HS-5 (cell line): ENCODE measurements around the gene P3H2.

Experiments
- DNase-seq: peaks from one replicate; pipeline ENCODE4 v3.0.0-alpha.2; 2012; ENCODE audit warnings: low read depth

P3H2 gene

DNA sequence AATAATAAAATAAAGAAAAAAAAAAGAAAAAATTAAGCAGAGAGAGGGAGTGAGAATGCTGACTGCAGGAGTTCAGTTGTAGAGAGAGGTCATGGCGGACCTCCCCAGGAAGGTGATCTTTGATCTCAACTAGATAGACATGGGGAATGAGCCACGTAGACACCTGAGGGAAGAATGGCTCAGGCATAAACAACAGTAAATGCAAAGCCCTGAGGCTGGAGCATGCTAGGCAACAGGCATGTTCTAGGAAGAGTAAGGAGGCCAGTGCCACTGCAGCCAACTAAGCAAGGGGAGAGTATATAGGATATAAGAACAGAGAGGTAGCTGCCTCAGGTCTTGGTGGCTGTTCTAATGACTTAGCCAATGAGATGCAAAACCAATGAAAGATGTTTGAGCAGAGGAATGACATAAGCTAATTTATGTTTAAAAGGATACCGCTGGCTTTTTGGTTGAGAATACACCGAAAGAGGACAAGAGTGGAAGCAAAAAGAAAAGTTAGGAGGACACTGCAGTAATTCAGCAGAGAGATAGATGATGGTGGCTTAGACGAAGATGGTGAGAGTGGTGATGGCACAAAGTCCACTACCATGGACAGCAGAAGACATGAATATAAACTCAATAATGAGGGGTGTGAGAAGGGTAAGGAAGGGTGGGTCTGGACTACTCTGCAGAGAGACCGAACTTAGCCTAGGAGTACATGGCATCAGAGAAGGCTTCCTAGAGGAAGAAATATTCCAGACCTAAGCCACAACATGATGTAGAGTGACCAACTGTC is 174.6 kb downstream of the P3H2 start:
- no peak for DNase-seq

- no peak for DNase-seq
These were observed 176.2 kb downstream of the P3H2 start for GRCh38 chr3:189944285-189945145.

- DNase-seq = no peak
These were observed 177.7 kb downstream of the P3H2 start for GRCh38 chr3:189942948-189943347.

DNA sequence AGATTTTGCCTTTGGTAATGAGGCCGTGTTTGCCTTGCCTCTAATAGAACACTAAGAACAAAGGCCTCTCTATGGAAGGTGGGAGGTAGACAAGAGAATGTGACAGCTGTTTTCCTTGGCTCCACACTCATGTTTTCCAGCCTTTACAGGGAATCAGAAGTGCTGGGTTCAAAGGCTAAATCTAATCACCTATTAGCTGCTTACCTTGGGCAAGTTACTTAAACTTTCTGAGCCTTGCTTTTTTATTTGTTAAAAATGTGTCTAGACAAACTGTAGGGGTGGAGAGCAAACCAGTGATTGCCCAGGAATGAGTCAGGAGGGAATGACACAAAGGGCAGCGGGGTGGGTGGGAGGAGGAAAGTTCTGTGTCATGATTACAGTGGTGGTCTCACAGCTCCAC is 179.0 kb downstream of the P3H2 start:
- DNase-seq = no peak

DNA sequence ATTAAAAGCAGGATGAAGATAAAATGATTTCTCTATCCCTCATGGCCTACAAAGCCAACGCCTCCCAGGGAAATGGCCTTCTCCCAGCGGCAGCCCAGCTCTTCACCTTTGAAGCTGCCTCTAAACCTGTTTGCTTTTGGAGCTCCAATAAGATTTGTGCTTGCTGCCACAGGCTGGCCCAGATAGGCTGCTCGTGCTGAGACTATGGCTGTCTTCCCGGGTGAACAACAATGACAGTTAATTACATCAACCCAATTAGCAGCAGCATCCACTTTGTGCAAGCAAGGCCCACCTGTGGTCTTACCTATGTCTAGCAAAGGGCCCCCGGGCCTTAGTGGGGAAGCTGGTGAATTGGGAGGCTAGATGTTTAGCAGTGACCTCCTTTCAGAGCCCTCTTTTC is 179.6 kb downstream of the P3H2 start:
- no peak for DNase-seq

- DNase-seq = peak; percentile 99
These were observed 183.2 kb downstream of the P3H2 start for GRCh38 chr3:189937302-189938127.

GRCh38 chr3:189936201-189936945 is 184.3 kb downstream of the P3H2 start:
- no peak for DNase-seq

DNA sequence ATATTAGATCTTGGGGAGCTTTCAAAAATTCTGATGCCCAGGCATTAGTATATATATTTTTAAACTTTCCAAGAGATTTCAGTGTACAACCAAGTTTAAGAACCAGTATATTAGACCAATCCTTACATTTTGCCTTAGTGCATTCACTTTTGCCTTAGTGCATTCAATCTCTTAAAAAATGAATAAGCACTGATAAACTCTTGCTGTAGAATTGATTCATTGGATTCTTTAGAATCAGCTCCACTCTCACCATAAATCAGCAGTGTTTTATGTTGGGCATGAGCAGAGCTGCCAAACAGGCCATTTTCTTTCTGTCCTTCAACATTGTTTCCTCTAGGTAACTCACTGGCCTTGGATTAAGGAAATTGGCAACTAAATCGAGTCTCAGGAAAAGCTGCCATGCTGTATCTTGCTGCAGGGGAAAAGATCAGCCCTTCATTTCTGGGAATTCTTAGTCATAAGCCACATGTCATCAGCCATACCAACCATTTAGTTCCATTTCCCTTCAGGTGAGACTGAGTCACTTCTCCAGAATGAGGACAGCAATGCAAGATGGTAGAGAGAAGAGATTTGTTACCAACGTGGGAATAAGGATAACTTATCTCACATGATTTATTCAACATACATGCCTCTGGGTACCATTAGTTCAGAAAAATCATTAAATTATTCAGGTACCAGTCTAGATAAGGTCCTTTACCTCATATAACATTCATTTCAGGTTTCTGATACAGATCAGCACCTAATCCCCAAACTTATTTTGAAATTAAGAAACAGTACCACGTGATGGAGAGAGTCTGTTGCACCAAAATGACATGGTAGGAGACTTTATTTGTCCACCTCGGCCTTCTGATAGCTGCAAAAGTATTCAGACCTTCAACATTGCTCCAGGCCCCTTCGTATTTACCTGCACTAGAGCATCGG is 192.5 kb downstream of the P3H2 start:
- no peak for DNase-seq

DNA sequence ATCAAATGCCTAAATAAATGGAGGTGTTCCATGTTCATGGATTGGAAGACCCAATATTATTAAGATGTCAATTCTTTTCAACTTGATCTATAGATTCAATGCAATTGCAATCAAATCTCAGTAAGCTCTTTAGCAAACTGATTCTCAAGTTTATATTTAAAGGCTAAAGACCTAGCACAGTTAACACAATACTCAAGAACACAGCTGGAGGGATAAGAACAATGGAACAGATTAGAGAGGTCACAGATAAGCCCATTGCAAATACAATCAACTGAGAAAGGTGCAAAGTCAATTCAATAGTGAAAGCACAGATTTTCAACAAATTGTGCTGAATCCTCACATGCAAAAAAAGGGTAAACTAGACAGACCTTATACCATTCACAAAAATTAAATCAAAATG is 198.9 kb downstream of the P3H2 start:
- DNase-seq = no peak

GRCh38 chr3:189914799-189915198 is 205.9 kb downstream of the P3H2 start:
- DNase-seq = peak; percentile 83

DNA sequence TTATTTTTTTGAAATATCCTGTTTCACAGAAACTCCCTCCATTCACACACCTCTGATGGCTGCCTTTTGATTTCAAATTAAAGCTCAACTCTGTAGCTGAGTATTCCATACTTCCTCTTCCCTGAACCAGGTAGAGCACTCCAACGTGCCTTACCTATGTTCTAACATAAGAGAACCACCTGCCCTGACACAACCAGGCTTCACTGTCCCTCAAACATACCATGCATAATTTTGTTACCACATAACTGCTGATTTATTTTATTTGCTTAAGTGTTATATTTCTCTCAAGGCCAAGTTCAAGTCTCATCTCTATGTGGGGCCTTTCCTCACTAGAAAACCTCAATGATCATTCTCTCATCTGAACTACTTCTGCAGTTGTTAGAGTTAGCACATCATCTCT is 209.7 kb downstream of the P3H2 start:
- no peak for DNase-seq

DNA sequence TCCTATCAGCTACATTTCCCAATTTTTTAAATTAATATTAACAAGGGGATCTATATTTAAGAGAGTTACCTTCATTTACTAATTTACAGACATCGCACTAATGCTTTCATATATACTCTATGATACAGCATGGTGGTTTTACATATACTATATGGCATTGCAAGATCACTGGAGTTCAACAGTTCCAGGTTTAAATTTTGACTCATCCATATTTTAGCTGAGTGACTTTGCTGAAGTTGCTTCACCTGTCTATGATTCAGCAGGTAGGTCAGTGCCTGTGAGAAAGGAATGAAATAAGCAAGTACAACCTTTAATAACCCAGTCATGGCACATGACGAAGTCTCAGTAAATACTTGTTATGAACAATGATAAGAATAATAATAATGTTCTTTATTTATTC is 211.1 kb downstream of the P3H2 start:
- DNase-seq = no peak

DNA sequence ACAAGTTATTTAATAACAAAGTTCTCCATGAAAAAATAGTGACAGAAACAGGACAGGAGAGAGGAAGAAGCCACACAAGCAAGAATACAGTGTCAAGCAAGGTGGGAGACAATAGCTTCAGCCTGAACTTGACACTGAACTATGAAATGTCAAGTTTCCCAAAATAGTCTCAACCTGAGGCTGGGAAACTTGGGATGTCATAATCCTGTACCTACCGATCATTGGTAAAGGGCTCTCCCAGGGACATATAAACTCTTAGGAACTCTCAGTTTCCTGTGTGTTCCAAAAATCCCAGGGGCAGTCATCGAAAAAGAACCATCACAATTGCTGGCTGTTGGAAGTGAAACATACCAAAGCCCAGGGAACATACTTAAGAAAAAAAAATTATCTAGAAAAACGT is 211.6 kb downstream of the P3H2 start:
- DNase-seq = no peak

DNA sequence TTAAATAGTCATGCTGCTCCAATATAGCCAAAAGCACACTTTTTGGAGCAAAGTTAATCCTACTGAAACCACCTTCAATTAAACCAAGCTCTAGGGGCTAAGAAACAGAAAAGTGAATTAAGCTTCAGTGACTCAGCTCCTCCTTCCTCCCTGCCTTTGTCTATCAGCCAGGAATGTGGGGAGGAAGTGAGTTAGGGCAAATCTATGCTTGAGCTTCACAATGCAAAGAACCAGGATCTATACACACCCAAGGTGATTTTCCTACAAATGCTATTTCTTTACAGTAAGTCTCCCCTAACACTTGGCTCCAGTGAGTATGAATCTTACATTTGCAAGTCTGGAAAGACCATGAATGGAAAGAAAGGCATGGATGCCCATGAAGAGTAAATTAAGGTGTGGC is 212.1 kb downstream of the P3H2 start:
- peak; percentile 68 for DNase-seq

- no peak for DNase-seq
These were observed 212.9 kb downstream of the P3H2 start for GRCh38 chr3:189907803-189908202.
